ENCODE data around the gene POLL.

- no peak for TF ChIP-seq CTCF (optimal IDR thresholded peaks at IDR 0.05 in 1 of 3, IDR thresholded peaks at IDR 0.05 in 1 of 3, conservative IDR thresholded peaks at IDR 0.05 in 1 of 3; ENCODE audit: extremely low read depth in 1 of 3, insufficient read depth in 2 of 3, low read length in 3 of 3)
- no peak for TF ChIP-seq EZH2 (IDR thresholded peaks at IDR 0.05; ENCODE audit: low read length)
These were observed 25.1 kb downstream of the POLL start for GRCh38 chr10:101563007-101563406.

Data from keratinocyte (primary cell).